Naive thymus-derived CD8-positive, alpha-beta T cell (primary cell): ENCODE measurements around the gene SHROOM3. TPM values are rescaled to one million over a fixed set of nuclear protein-coding genes. Genes with fewer than 3 reads are reported as not detected.
A peak's percentile ranks its signal among the peaks of the same experiment; 100 is the strongest.

Source experiments
- ATAC-seq, 2 donors: fragments of 150-1000 bp; cut with Tn5 transposase in 1 of 2; sonication (Bioruptor Pico), chemical (Tn5 transposase) in 1 of 2; 1 replicate in 1 of 2; 2 replicates in 1 of 2; pipeline ENCODE4 v1.10.0; 2021; ENCODE audit warnings: mild to moderate bottlenecking in 2 of 2, moderate library complexity in 2 of 2
- POLR2A ChIA-PET: fragments of 350-600 bp; sonication (Branson Sonifier 250); formaldehyde crosslinking; loops from one replicate; lab custom pipeline; 2021; ENCODE audit warnings: antibody characterized with exemption; lab: Charles Lee
- DNase-seq, 10 donors: peaks; one replicate each; pipeline versions ENCODE4 v3.0.0 to v3.0.0-alpha.2; 2020 to 2022
- H3K27ac Mint-ChIP-seq, 10 donors: one replicate each; pipeline ENCODE4 v1.8.0; 2020 to 2022; ENCODE audit warnings: mild to moderate bottlenecking in 10 of 10, mixed read lengths in 10 of 10, moderate library complexity in 4 of 10, inconsistent platforms in 1 of 10
- H3K27me3 Mint-ChIP-seq, 5 donors: one replicate each; pipeline ENCODE4 v1.8.0; 2021 to 2022; ENCODE audit warnings: mixed read lengths in 5 of 5
- H3K36me3 Mint-ChIP-seq, 3 donors: one replicate each; pipeline ENCODE4 v1.8.0; 2020 to 2022; ENCODE audit warnings: mixed read lengths in 3 of 3, mild to moderate bottlenecking in 2 of 3, inconsistent platforms in 1 of 3
- H3K4me1 Mint-ChIP-seq, 4 donors: one replicate each; pipeline ENCODE4 v1.8.0; 2021 to 2022; ENCODE audit warnings: mixed read lengths in 4 of 4
- H3K4me3 Mint-ChIP-seq, 10 donors: one replicate each; pipeline ENCODE4 v1.8.0; 2020 to 2022; ENCODE audit warnings: mild to moderate bottlenecking in 10 of 10, mixed read lengths in 10 of 10, moderate library complexity in 6 of 10, inconsistent platforms in 1 of 10
- H3K9me3 Mint-ChIP-seq, 9 donors: one replicate each; pipeline ENCODE4 v1.8.0; 2020 to 2022; ENCODE audit warnings: mixed read lengths in 9 of 9, mild to moderate bottlenecking in 3 of 9, inconsistent platforms in 1 of 9, moderate library complexity in 1 of 9
- polyA plus RNA-seq, 3 donors: library from polyadenylated mRNA; unstranded; fragments of 300-500 nt; fragmentation: Illumina TruSeq; gene quantifications; one replicate each; pipeline ENCODE4 v1.2.3, GENCODE V29; 2021
- total RNA-seq, 8 experiments: library from RNA in 2 of 8; stranded (reverse) in 2 of 8; gene quantifications; one replicate each; pipeline ENCODE4 v1.2.3 and lab custom pipeline; 2021 to 2026

The SHROOM3 gene
- total and polyA plus RNA-seq, 5 experiments from 2014 or later: not detected

- Mint-ChIP-seq H3K4me3 (no peak overlapping the region), H3K27me3 (peaks cover 8 to 17% (median 13%) of the 10 kb centered on the region in 5 donors), H3K27ac (no peak overlapping the region), H3K36me3 (no peaks in the 10 kb centered on the region), H3K4me1 (no peaks in the 10 kb centered on the region), H3K9me3 (no peaks in the 10 kb centered on the region)
- no peak for DNase-seq
- ATAC-seq: no peak
- POLR2A ChIA-PET: no interaction called here
Observed at GRCh38 chr4:76616526-76616925, 181.5 kb downstream of the SHROOM3 start.

- peaks cover 11 to 29% (median 16%) of the 10 kb centered on the region in 5 donors for H3K27me3 Mint-ChIP-seq
Observed at GRCh38 chr4:76620723-76621468, 185.9 kb downstream of the SHROOM3 start.

GRCh38 chr4:76622126-76622525 lies 187.1 kb downstream of the SHROOM3 start:
- DNase-seq (no peak), ATAC-seq (no peak)
- no peak overlapping the region for H3K27ac Mint-ChIP-seq
- H3K4me3 Mint-ChIP-seq: no peak overlapping the region
- peaks cover 11 to 29% (median 16%) of the 10 kb centered on the region in 5 donors for H3K27me3 Mint-ChIP-seq
- no peaks in the 10 kb centered on the region for H3K36me3 Mint-ChIP-seq
- no peaks in the 10 kb centered on the region for H3K9me3 Mint-ChIP-seq
- POLR2A ChIA-PET: no interaction called here
- H3K4me1 Mint-ChIP-seq: no peaks in the 10 kb centered on the region

More at GRCh38 chr4:76620723-76621468, 185.9 kb downstream of the SHROOM3 start:
- no peaks in the 10 kb centered on the region for H3K4me1 Mint-ChIP-seq
- POLR2A ChIA-PET: no interaction called here
- no peak overlapping the region for H3K4me3 Mint-ChIP-seq
- H3K36me3 Mint-ChIP-seq: no peaks in the 10 kb centered on the region
- no peak for ATAC-seq
- H3K9me3 Mint-ChIP-seq: no peaks in the 10 kb centered on the region
- DNase-seq: no peak
- H3K27ac Mint-ChIP-seq: peak overlapping the region in 1 of 10 donors; percentile 9

- H3K27ac Mint-ChIP-seq: no peak overlapping the region
- H3K4me1 Mint-ChIP-seq: no peaks in the 10 kb centered on the region
- no peak for ATAC-seq
- H3K4me3 Mint-ChIP-seq: no peak overlapping the region
- H3K36me3 Mint-ChIP-seq: no peaks in the 10 kb centered on the region
- no peak for DNase-seq
- H3K27me3 Mint-ChIP-seq: peaks cover 11 to 29% (median 16%) of the 10 kb centered on the region in 5 donors
- no peaks in the 10 kb centered on the region for H3K9me3 Mint-ChIP-seq
- POLR2A ChIA-PET: no interaction called here
Observed at GRCh38 chr4:76622717-76623116, 187.7 kb downstream of the SHROOM3 start.

- DNase-seq (no peak), ATAC-seq (no peak)
- POLR2A ChIA-PET: no interaction called here
- Mint-ChIP-seq H3K4me1 (no peaks in the 10 kb centered on the region), H3K36me3 (no peaks in the 10 kb centered on the region), H3K27ac (no peak overlapping the region), H3K27me3 (peaks cover 11 to 29% (median 16%) of the 10 kb centered on the region in 5 donors), H3K9me3 (no peaks in the 10 kb centered on the region), H3K4me3 (no peak overlapping the region)
Observed at GRCh38 chr4:76623217-76624045, 188.4 kb downstream of the SHROOM3 start.

GRCh38 chr4:76624241-76624681 lies 189.2 kb downstream of the SHROOM3 start:
- DNase-seq (no peak), ATAC-seq (no peak)
- H3K4me3 Mint-ChIP-seq: no peak overlapping the region
- POLR2A ChIA-PET: no interaction called here
- H3K36me3 Mint-ChIP-seq: no peaks in the 10 kb centered on the region
- peaks cover 12 to 32% (median 20%) of the 10 kb centered on the region in 5 donors for H3K27me3 Mint-ChIP-seq
- H3K4me1 Mint-ChIP-seq: no peaks in the 10 kb centered on the region
- no peak overlapping the region for H3K27ac Mint-ChIP-seq
- no peaks in the 10 kb centered on the region for H3K9me3 Mint-ChIP-seq

- H3K27ac Mint-ChIP-seq: no peak overlapping the region
- POLR2A ChIA-PET: no interaction called here
- ATAC-seq (no peak), DNase-seq (no peak)
- H3K4me1 Mint-ChIP-seq: no peaks in the 10 kb centered on the region
- H3K27me3 Mint-ChIP-seq: peaks cover 11 to 30% (median 18%) of the 10 kb centered on the region in 5 donors
- no peaks in the 10 kb centered on the region for H3K9me3 Mint-ChIP-seq
- no peak overlapping the region for H3K4me3 Mint-ChIP-seq
- no peaks in the 10 kb centered on the region for H3K36me3 Mint-ChIP-seq
Observed at GRCh38 chr4:76624931-76625715, 190.1 kb downstream of the SHROOM3 start.

- Mint-ChIP-seq H3K27me3 (peaks cover 13 to 41% (median 26%) of the 10 kb centered on the region in 5 donors), H3K9me3 (peaks cover 0 to 2% (median 0%) of the 10 kb centered on the region in 9 donors), H3K36me3 (peaks cover 0 to 5% (median 0%) of the 10 kb centered on the region in 3 donors), H3K4me3 (no peak overlapping the region), H3K27ac (no peak overlapping the region), H3K4me1 (no peaks in the 10 kb centered on the region)
- DNase-seq: no peak
- POLR2A ChIA-PET: no interaction called here
- ATAC-seq: no peak
Observed at GRCh38 chr4:76626686-76627465, 191.8 kb downstream of the SHROOM3 start.

- Mint-ChIP-seq H3K27me3 (peaks cover 15 to 44% (median 30%) of the 10 kb centered on the region in 5 donors), H3K27ac (no peak overlapping the region), H3K9me3 (peaks cover 0 to 2% (median 0%) of the 10 kb centered on the region in 9 donors), H3K4me1 (no peaks in the 10 kb centered on the region), H3K4me3 (no peak overlapping the region), H3K36me3 (peaks cover 0 to 5% (median 0%) of the 10 kb centered on the region in 3 donors)
- ATAC-seq (no peak), DNase-seq (no peak)
- POLR2A ChIA-PET: no interaction called here
Observed at GRCh38 chr4:76628251-76628650, 193.2 kb downstream of the SHROOM3 start.

GRCh38 chr4:76630741-76631140 lies 195.7 kb downstream of the SHROOM3 start:
- POLR2A ChIA-PET: no interaction called here
- DNase-seq (no peak), ATAC-seq (no peak)
- Mint-ChIP-seq H3K36me3 (peaks cover 0 to 5% (median 0%) of the 10 kb centered on the region in 3 donors), H3K4me1 (no peaks in the 10 kb centered on the region), H3K9me3 (peaks cover 0 to 2% (median 0%) of the 10 kb centered on the region in 9 donors), H3K4me3 (no peak overlapping the region), H3K27ac (no peak overlapping the region), H3K27me3 (peaks cover 18 to 39% (median 28%) of the 10 kb centered on the region in 5 donors)

- POLR2A ChIA-PET: no interaction called here
- no peak overlapping the region for H3K4me3 Mint-ChIP-seq
- no peaks in the 10 kb centered on the region for H3K4me1 Mint-ChIP-seq
- H3K27ac Mint-ChIP-seq: no peak overlapping the region
- H3K36me3 Mint-ChIP-seq: peaks cover 0 to 5% (median 0%) of the 10 kb centered on the region in 3 donors
- DNase-seq (no peak), ATAC-seq (no peak)
- H3K27me3 Mint-ChIP-seq: peaks cover 18 to 36% (median 20%) of the 10 kb centered on the region in 5 donors
- peaks cover 0 to 2% (median 0%) of the 10 kb centered on the region in 9 donors for H3K9me3 Mint-ChIP-seq
Observed at GRCh38 chr4:76634220-76634619, 199.2 kb downstream of the SHROOM3 start.
